PFSK-1 (cell line): ENCODE measurements around the gene DNER.

Experiments
- SIN3A ChIP-seq: IDR thresholded peaks from 2 replicates; pipeline ENCODE4 v1.6.1; 2012; ENCODE audit warnings: mild to moderate bottlenecking, low read length, moderate library complexity, borderline replicate concordance; ENCODE audit not compliant: insufficient read depth
- TAF1 ChIP-seq: IDR thresholded peaks from 2 replicates; pipeline ENCODE4 v1.6.1; 2012; ENCODE audit warnings: low read length, control low read depth, borderline replicate concordance; ENCODE audit not compliant: insufficient read depth
- TF ChIP-seq, protein P1 (sequence below), 2 experiments: IDR thresholded peaks; 2 replicates each; pipeline versions ENCODE4 v1.6.1 to v1.8.0; 2011 to 2012; ENCODE audit warnings: low read depth in 2 of 2, low read length in 2 of 2, control low read depth in 1 of 2, inconsistent platforms in 1 of 2, mild to moderate bottlenecking in 1 of 2, moderate library complexity in 1 of 2; ENCODE audit not compliant: insufficient read depth in 1 of 2

DNA sequence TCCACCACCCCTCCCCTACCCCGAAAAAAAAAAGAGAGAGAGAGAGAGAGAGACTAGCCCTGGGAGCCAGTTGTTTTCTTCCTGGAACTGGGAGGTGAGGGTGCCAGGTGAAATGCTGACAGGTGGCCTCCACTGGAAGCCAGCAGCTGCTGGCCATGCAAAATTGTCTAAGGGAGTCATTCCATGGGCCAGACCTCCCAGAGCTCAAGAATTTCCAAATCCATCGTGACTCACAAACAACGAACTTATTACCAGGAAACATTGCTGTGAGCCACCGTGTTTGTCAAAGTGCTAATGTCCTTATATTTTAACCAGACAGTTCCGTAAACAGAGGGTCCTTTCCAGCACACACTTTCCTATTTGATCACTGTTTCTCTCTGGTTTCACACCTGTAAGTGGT is 374.7 kb downstream of the DNER start:
- no peak for TF ChIP-seq TAF1
- no peak for TF ChIP-seq SIN3A
- TF ChIP-seq, protein P1, sequence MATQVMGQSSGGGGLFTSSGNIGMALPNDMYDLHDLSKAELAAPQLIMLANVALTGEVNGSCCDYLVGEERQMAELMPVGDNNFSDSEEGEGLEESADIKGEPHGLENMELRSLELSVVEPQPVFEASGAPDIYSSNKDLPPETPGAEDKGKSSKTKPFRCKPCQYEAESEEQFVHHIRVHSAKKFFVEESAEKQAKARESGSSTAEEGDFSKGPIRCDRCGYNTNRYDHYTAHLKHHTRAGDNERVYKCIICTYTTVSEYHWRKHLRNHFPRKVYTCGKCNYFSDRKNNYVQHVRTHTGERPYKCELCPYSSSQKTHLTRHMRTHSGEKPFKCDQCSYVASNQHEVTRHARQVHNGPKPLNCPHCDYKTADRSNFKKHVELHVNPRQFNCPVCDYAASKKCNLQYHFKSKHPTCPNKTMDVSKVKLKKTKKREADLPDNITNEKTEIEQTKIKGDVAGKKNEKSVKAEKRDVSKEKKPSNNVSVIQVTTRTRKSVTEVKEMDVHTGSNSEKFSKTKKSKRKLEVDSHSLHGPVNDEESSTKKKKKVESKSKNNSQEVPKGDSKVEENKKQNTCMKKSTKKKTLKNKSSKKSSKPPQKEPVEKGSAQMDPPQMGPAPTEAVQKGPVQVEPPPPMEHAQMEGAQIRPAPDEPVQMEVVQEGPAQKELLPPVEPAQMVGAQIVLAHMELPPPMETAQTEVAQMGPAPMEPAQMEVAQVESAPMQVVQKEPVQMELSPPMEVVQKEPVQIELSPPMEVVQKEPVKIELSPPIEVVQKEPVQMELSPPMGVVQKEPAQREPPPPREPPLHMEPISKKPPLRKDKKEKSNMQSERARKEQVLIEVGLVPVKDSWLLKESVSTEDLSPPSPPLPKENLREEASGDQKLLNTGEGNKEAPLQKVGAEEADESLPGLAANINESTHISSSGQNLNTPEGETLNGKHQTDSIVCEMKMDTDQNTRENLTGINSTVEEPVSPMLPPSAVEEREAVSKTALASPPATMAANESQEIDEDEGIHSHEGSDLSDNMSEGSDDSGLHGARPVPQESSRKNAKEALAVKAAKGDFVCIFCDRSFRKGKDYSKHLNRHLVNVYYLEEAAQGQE (IDR thresholded peaks at IDR 0.05; ENCODE audit: insufficient read depth in 1 of 2, low read depth in 2 of 2, low read length in 2 of 2): no peak
